AG10803 (cell line): ENCODE measurements around the gene RPS6KA5.
"Not testable (repeated sequence)": the region's sequence is repeated elsewhere in the genome, so short reads cannot be mapped to it uniquely, and the experiment has no call there.

Experiments
- DNase-seq: peaks from one replicate; pipeline ENCODE4 v3.0.0; 2010; ENCODE audit warnings: low read depth
- H3K4me3 ChIP-seq: 2 replicates; pipeline ENCODE4 v1.5.1; 2011; ENCODE audit warnings: mild to moderate bottlenecking, low read length, control low read depth
- CTCF ChIP-seq: conservative IDR thresholded peaks from 2 replicates; pipeline ENCODE4 v1.5.1; 2011; ENCODE audit warnings: mild to moderate bottlenecking, low read length, control low read depth, inconsistent platforms

The RPS6KA5 gene

GRCh38 chr14:90987140-90987539 is 73.3 kb downstream of the RPS6KA5 start:
- H3K4me3 ChIP-seq, result no peak overlapping the region
- no peak for DNase-seq
- TF ChIP-seq CTCF, result no peak

- no peak for DNase-seq
- H3K4me3 ChIP-seq, result no peak overlapping the region
- no peak for TF ChIP-seq CTCF
Measured at GRCh38 chr14:90986510-90986909, 73.9 kb downstream of the RPS6KA5 start.

DNA sequence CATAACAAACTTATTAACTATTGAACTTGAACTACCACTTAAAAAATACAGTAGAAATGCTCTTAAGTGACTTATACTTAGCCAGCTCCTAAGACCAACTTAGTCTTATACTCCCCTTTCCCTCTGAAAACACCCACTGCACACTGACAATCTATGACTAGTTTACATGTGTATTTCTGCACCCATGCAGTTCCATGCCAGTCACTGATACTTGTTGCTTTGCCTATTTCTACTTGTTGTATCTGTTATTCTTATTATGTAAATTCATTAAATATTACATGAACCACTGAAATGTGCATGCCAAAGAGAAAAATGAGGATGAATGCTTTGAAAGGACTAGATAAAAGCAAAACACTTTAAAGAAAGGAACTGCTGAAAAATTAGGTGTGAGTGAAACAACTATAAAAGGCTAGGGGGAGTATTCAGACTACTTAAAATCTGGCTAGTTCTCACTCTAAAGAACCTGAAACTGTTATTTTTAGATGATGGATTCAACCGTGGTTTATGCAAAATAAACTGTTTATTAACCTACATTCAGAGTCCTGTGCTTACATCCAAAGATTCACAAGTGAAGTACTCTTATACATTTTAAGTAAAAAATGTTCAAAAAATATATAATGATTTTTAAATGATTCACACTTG is 74.7 kb downstream of the RPS6KA5 start:
- TF ChIP-seq CTCF, result no peak
- H3K4me3 ChIP-seq, result no peak overlapping the region

GRCh38 chr14:90983560-90983959 is 76.9 kb downstream of the RPS6KA5 start:
- no peak for TF ChIP-seq CTCF
- no peak for DNase-seq
- H3K4me3 ChIP-seq, result no peak overlapping the region

More for the DNA sequence above, 74.7 kb downstream of the RPS6KA5 start:
- DNase-seq, result no peak

DNA sequence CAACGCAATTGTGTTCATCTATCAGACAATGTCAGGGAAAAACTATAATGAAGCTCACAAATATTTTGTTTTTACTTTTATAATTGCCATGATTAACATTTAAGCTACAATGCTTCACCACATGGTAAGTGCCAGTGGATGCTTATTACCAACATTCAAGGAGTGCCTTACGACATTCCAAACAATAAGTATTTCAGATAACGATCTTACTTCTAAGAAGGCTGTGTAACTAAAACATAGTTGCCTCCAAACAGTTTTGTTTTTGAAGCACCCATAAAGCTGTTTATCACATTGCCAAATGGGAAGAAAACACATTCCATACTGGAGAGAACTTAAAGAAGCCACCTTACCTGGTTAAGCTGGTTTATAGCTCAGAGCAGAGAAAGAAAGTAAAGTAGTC is 78.8 kb downstream of the RPS6KA5 start:
- TF ChIP-seq CTCF, result no peak
- no peak overlapping the region for H3K4me3 ChIP-seq
- no peak for DNase-seq

DNA sequence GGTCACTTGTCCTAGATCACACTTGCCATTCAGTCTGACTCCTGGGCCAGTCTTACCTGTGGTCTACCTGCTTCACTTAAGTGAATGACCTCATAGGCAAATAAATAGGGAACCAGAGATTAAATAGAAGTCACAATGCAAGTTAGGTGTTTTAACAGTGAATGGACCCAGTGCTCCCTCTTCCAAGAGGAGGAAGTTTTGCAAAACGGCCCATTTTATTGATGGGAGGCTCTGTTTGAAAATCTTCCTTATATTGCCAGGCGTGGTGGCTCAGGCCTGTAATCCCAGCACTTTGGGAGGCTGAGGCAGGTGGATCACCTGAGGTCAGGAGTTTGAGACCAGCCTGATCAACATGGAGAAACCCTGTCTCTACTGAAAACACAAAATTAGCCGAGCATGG is 79.8 kb downstream of the RPS6KA5 start:
- not testable (repeated sequence) for H3K4me3 ChIP-seq, DNase-seq

- no peak for TF ChIP-seq CTCF
- DNase-seq, result no peak
- H3K4me3 ChIP-seq, result no peak overlapping the region
Measured at GRCh38 chr14:90979515-90979914, 80.9 kb downstream of the RPS6KA5 start.

- no peak for DNase-seq
- H3K4me3 ChIP-seq, result no peak overlapping the region
- TF ChIP-seq CTCF, result no peak
Measured at GRCh38 chr14:90976101-90976500, 84.3 kb downstream of the RPS6KA5 start.
